Mesendoderm (in vitro differentiated cells): ENCODE data around the gene PEPD.

Experiments used
- DNase-seq: peaks from one replicate; pipeline ENCODE4 v3.0.0; 2013
- H2AK5ac ChIP-seq: 2 replicates; pipeline ENCODE4 v1.6.1; 2013; ENCODE audit warnings: low read length, inconsistent platforms
- H2BK120ac ChIP-seq: 2 replicates; pipeline ENCODE4 v1.6.1; 2013; ENCODE audit warnings: low read depth, mild to moderate bottlenecking, low read length, moderate library complexity, mixed read lengths
- H2BK15ac ChIP-seq: replicated peaks from 2 replicates; pipeline ENCODE4 v1.6.1; 2013; ENCODE audit warnings: low read depth, mild to moderate bottlenecking, moderate library complexity
- H2BK5ac ChIP-seq: 2 replicates; pipeline ENCODE4 v1.6.1; 2013; ENCODE audit warnings: low read length, inconsistent platforms
- H3K18ac ChIP-seq: 2 replicates; pipeline ENCODE4 v1.6.1; 2013; ENCODE audit warnings: mild to moderate bottlenecking, low read length, mixed read lengths
- H3K23ac ChIP-seq: one replicate; pipeline ENCODE4 v1.6.1; 2013; ENCODE audit warnings: low read length
- H3K27ac ChIP-seq: 2 replicates; pipeline ENCODE4 v1.5.1; 2013; ENCODE audit warnings: low read depth, mild to moderate bottlenecking, inconsistent platforms, low read length, moderate library complexity
- H3K27me3 ChIP-seq: 2 replicates; pipeline ENCODE4 v1.6.1; 2013; ENCODE audit warnings: low read length, control low read depth, mild to moderate bottlenecking, inconsistent platforms; ENCODE audit not compliant: insufficient read depth, poor library complexity
- H3K36me3 ChIP-seq: 2 replicates; pipeline ENCODE4 v1.6.1; 2013; ENCODE audit warnings: low read length, inconsistent platforms; ENCODE audit not compliant: control insufficient read depth, insufficient read depth
- H3K4ac ChIP-seq: one replicate; pipeline ENCODE4 v1.6.1; 2013; ENCODE audit warnings: low read depth, mild to moderate bottlenecking, low read length, moderate library complexity
- H3K4me1 ChIP-seq: 2 replicates; pipeline ENCODE4 v1.6.1; 2013; ENCODE audit warnings: low read depth, low read length, inconsistent platforms; ENCODE audit not compliant: control insufficient read depth
- H3K4me2 ChIP-seq: 2 replicates; pipeline ENCODE4 v1.6.1; 2013; ENCODE audit warnings: low read length
- H3K4me3 ChIP-seq: 2 replicates; pipeline ENCODE4 v1.5.1; 2013; ENCODE audit warnings: mild to moderate bottlenecking, low read length
- H3K56ac ChIP-seq: one replicate; pipeline ENCODE4 v1.6.1; 2013; ENCODE audit warnings: low read length
- H3K79me1 ChIP-seq: 2 replicates; pipeline ENCODE4 v1.6.1; 2013; ENCODE audit warnings: low read length, inconsistent platforms
- H3K79me2 ChIP-seq: 2 replicates; pipeline ENCODE4 v1.6.1; 2013; ENCODE audit warnings: mild to moderate bottlenecking, low read length; ENCODE audit not compliant: control insufficient read depth, insufficient read depth
- H3K9ac ChIP-seq: 2 replicates; pipeline ENCODE4 v1.6.1; 2013; ENCODE audit warnings: low read length, inconsistent platforms
- H4K5ac ChIP-seq: one replicate; pipeline ENCODE4 v1.6.1; 2013; ENCODE audit warnings: low read length
- H4K8ac ChIP-seq: one replicate; pipeline ENCODE4 v1.6.1; 2013; ENCODE audit warnings: low read depth, mild to moderate bottlenecking, control low read depth, low read length, moderate library complexity
- WGBS: extraction: QIAGEN DNeasy Blood & Tissue Kit; methylation state at CpG from one replicate; pipeline ENCODE4 v1.1.7; 2013; ENCODE audit warnings: low lambda C conversion rate, missing lambda C conversion rate; ENCODE audit not compliant: insufficient coverage; ENCODE audit errors: extremely low coverage; 5-methylcytosine and 5-hydroxymethylcytosine counted together

The PEPD gene

GRCh38 chr19:33545217-33545981, 23.8 kb upstream of the PEPD start:
- H3K4me2 ChIP-seq, result no peak overlapping the region
- no peak overlapping the region for H3K56ac ChIP-seq
- H3K4me1 ChIP-seq, result no peaks in the 10 kb centered on the region
- no peak overlapping the region for H2BK5ac ChIP-seq
- H3K79me1 ChIP-seq, result no peaks in the 10 kb centered on the region
- no peak overlapping the region for H3K4ac ChIP-seq
- no peak overlapping the region for H3K23ac ChIP-seq
- no CpG with 5 or more reads among the region's 9 CpGs for WGBS
- no peaks in the 10 kb centered on the region for H3K27me3 ChIP-seq
- no peak overlapping the region for H2BK120ac ChIP-seq
- H3K18ac ChIP-seq, result no peak overlapping the region
- H4K8ac ChIP-seq, result no peak overlapping the region
- H3K4me3 ChIP-seq, result no peak overlapping the region
- no peak overlapping the region for H2AK5ac ChIP-seq
- H3K27ac ChIP-seq, result no peak overlapping the region
- no peak for DNase-seq
- H3K79me2 ChIP-seq, result no peaks in the 10 kb centered on the region
- H4K5ac ChIP-seq, result no peak overlapping the region
- no peak overlapping the region for H2BK15ac ChIP-seq
- no peak overlapping the region for H3K9ac ChIP-seq
- H3K36me3 ChIP-seq, result no peaks in the 10 kb centered on the region

- no peak overlapping the region for H4K5ac ChIP-seq
- H3K27me3 ChIP-seq, result no peaks in the 10 kb centered on the region
- H2BK5ac ChIP-seq, result no peak overlapping the region
- no peaks in the 10 kb centered on the region for H3K79me2 ChIP-seq
- H3K4me3 ChIP-seq, result no peak overlapping the region
- H2BK120ac ChIP-seq, result no peak overlapping the region
- H3K79me1 ChIP-seq, result no peaks in the 10 kb centered on the region
- H3K9ac ChIP-seq, result no peak overlapping the region
- no peak overlapping the region for H3K56ac ChIP-seq
- no peak overlapping the region for H2BK15ac ChIP-seq
- no peak for DNase-seq
- H3K4ac ChIP-seq, result no peak overlapping the region
- no peaks in the 10 kb centered on the region for H3K36me3 ChIP-seq
- H4K8ac ChIP-seq, result no peak overlapping the region
- no peak overlapping the region for H3K23ac ChIP-seq
- no peak overlapping the region for H2AK5ac ChIP-seq
- H3K18ac ChIP-seq, result no peak overlapping the region
- no peak overlapping the region for H3K27ac ChIP-seq
- no CpG with 5 or more reads among the region's 8 CpGs for WGBS
- no peaks in the 10 kb centered on the region for H3K4me1 ChIP-seq
- no peak overlapping the region for H3K4me2 ChIP-seq
Measured at GRCh38 chr19:33535226-33535625, 13.6 kb upstream of the PEPD start.

GRCh38 chr19:33532859-33533460, 11.4 kb upstream of the PEPD start:
- H3K4me1 ChIP-seq, result no peaks in the 10 kb centered on the region
- no peak overlapping the region for H3K4ac ChIP-seq
- H4K8ac ChIP-seq, result no peak overlapping the region
- no peak overlapping the region for H2BK120ac ChIP-seq
- H3K4me2 ChIP-seq, result no peak overlapping the region
- H3K79me2 ChIP-seq, result no peaks in the 10 kb centered on the region
- no peak overlapping the region for H3K27ac ChIP-seq
- H3K9ac ChIP-seq, result no peak overlapping the region
- no peak overlapping the region for H4K5ac ChIP-seq
- no peak overlapping the region for H3K18ac ChIP-seq
- H3K27me3 ChIP-seq, result no peaks in the 10 kb centered on the region
- peak; percentile 76 for DNase-seq
- no CpG with 5 or more reads among the region's 6 CpGs for WGBS
- H3K79me1 ChIP-seq, result no peaks in the 10 kb centered on the region
- H3K4me3 ChIP-seq, result no peak overlapping the region
- H3K23ac ChIP-seq, result no peak overlapping the region
- no peak overlapping the region for H2BK5ac ChIP-seq
- peak overlapping the region; percentile 17 for H3K56ac ChIP-seq
- no peaks in the 10 kb centered on the region for H3K36me3 ChIP-seq
- H2BK15ac ChIP-seq, result no peak overlapping the region
- no peak overlapping the region for H2AK5ac ChIP-seq

GRCh38 chr19:33530842-33531241, 9.3 kb upstream of the PEPD start:
- H2BK5ac ChIP-seq, result no peak overlapping the region
- H2BK15ac ChIP-seq, result no peak overlapping the region
- H3K4me2 ChIP-seq, result no peak overlapping the region
- no peaks in the 10 kb centered on the region for H3K36me3 ChIP-seq
- no CpG with 5 or more reads among the region's 4 CpGs for WGBS
- H4K5ac ChIP-seq, result no peak overlapping the region
- H3K4me1 ChIP-seq, result no peaks in the 10 kb centered on the region
- no peak overlapping the region for H3K18ac ChIP-seq
- no peak overlapping the region for H3K4me3 ChIP-seq
- H3K79me1 ChIP-seq, result no peaks in the 10 kb centered on the region
- H3K56ac ChIP-seq, result no peak overlapping the region
- H2AK5ac ChIP-seq, result no peak overlapping the region
- no peak overlapping the region for H3K4ac ChIP-seq
- H2BK120ac ChIP-seq, result no peak overlapping the region
- H3K27me3 ChIP-seq, result no peaks in the 10 kb centered on the region
- no peak overlapping the region for H4K8ac ChIP-seq
- no peak overlapping the region for H3K9ac ChIP-seq
- H3K27ac ChIP-seq, result no peak overlapping the region
- DNase-seq, result no peak
- no peak overlapping the region for H3K23ac ChIP-seq
- H3K79me2 ChIP-seq, result no peaks in the 10 kb centered on the region

- no CpG with 5 or more reads among the region's 3 CpGs for WGBS
Measured at GRCh38 chr19:33530296-33530695, 8.7 kb upstream of the PEPD start.

More at GRCh38 chr19:33530296-33530695, 8.7 kb upstream of the PEPD start:
- no peaks in the 10 kb centered on the region for H3K79me1 ChIP-seq
- H3K36me3 ChIP-seq, result no peaks in the 10 kb centered on the region
- DNase-seq, result no peak
- H4K8ac ChIP-seq, result no peak overlapping the region
- no peaks in the 10 kb centered on the region for H3K79me2 ChIP-seq
- H3K4me2 ChIP-seq, result no peak overlapping the region
- no peak overlapping the region for H2BK5ac ChIP-seq
- no peaks in the 10 kb centered on the region for H3K27me3 ChIP-seq
- H3K4me1 ChIP-seq, result no peaks in the 10 kb centered on the region
- no peak overlapping the region for H4K5ac ChIP-seq
- H2BK120ac ChIP-seq, result no peak overlapping the region
- no peak overlapping the region for H3K4ac ChIP-seq
- no peak overlapping the region for H3K4me3 ChIP-seq
- no peak overlapping the region for H2BK15ac ChIP-seq
- H3K9ac ChIP-seq, result no peak overlapping the region
- no peak overlapping the region for H3K23ac ChIP-seq
- no peak overlapping the region for H3K56ac ChIP-seq
- no peak overlapping the region for H3K27ac ChIP-seq
- no peak overlapping the region for H2AK5ac ChIP-seq
- no peak overlapping the region for H3K18ac ChIP-seq
